ENCODE measurements around the gene MKX.

DNA sequence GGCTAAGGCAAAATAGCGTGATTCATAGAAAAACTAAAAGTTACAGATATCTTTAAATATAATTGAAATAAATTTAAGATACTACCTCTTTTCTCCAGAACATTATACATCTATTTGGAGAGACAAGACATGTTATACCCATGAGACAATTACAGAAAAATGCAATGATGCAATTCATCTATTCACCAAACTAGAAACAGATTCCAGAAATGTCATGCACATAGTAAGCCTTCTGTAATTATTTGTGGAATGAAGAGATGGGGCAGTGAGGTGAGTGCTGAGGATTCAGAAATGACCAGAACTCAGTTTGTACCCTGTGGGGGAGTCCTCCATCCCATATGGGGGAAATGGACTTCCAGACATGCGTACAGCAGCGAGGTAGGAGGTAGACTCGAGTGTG, 99.4 kb downstream of the MKX start:
- TF ChIP-seq EZH2 (IDR thresholded peaks at IDR 0.05; ENCODE audit: insufficient read depth, poor library complexity, severe bottlenecking) (no peak), EZH2phosphoT487 (IDR thresholded peaks at IDR 0.05; ENCODE audit: insufficient read depth, low read depth) (no peak)
